ENCODE data around the gene RAB27B.
A peak's percentile ranks its signal among the peaks of the same experiment; 100 is the strongest.
"Not testable (repeated sequence)": the region's sequence is repeated elsewhere in the genome, so short reads cannot be mapped to it uniquely, and the experiment has no call there.

The RAB27B gene

GRCh38 chr18:54815086-54815485 is 13.2 kb upstream of the RAB27B start:
- DNase-seq (ENCODE audit: low spot score), result no peak

DNA sequence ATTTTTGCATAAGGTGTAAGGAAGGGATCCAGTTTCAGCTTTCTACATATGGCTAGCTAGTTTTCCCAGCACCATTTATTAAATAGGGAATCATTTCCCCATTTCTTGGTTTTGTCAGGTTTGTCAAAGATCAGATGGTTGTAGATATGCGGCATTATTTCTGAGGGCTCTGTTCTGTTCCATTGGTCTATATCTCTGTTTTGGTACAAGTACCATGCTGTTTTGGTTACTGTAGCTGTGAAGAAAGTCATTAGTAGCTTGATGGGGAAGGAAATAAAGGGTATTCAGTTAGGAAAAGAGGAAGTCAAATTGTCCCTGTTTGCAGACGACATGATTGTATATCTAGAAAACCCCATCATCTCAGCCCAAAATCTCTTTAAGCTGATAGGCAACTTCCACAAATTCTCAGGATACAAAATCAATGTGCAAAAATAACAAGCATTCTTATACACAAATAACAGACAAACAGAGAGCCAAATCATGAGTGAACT is 7.4 kb upstream of the RAB27B start:
- not testable (repeated sequence) for DNase-seq (ENCODE audit: low spot score)

GRCh38 chr18:54822872-54823845 is 5.1 kb upstream of the RAB27B start:
- DNase-seq (ENCODE audit: low spot score), result no peak

DNA sequence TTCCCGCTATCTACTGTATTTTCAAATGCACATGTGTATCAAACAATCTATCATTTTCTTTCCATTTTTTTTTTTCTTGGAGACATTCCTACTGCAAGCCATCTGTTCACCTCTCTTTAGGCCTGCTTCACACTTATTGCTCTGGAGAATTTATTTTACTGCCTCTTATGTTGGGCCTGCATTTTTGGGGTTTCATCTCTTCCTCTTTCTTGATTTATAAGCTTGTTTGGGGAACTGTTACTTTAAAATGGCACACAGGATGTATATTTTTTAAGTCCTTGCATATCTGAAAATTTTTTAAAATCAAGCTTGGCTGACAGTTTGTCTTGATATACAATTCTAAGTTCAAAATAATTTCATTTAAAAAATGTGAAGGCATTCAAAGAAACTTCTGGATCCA is 3.5 kb upstream of the RAB27B start:
- no peak for DNase-seq (ENCODE audit: low spot score)

DNA sequence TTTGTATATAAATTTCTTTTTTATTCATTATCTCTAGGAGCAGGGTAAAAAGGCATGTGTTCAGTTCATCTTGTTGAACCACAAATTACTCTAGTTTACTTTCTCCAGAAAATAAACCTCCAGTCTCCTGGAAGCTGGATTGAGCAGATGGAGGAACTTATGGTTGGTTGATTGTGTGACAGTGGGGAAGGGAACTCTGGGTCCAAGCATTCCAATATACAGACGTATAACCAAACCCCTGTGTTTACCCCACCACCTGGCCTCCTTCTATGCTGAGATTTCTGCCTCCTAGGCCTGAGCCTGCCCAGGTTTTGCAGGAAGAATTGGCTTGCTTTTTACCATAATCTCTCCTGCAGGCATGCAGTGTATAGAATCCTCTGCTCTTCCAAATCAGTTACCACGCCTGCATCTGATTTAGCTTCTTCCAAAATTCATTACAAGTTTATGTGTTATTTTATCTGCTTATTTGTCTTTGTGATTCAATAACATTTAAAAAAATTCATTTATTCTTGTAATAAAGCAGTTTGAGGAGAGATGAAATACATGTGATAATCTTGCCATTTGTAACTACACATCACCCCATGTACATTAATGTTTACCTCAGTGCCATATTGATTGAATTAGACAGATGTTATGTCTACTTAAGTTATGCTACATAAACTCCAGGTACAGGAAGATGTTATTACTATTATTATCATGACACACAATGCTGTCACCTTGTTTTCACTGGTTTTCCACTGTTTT is 2.5 kb upstream of the RAB27B start:
- DNase-seq (ENCODE audit: low spot score), result no peak

GRCh38 chr18:54828986-54829385 is 709 bp downstream of the RAB27B start:
- DNase-seq (ENCODE audit: low spot score), result no peak

- DNase-seq (ENCODE audit: low spot score), result no peak
Observed at GRCh38 chr18:54829856-54830255, 1.6 kb downstream of the RAB27B start.

DNA sequence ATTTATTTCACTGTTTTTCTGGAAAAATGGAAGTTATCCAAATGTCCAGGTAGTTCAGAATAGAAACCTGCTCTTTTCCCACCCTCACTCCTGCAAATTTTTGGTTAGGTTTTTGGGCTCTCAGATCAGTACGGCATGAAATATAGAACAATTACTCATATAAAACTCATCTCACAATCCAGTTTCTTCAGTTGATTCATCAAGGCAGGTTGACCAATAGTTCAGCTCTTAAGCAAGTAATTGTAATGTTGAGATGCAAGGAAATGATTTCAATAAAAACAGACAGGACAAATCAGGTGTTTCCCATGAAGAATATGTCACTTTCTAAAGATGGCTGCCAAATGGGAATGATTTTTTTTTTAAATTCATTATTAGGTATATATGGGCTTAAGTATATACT is 2.0 kb downstream of the RAB27B start:
- DNase-seq (ENCODE audit: low spot score), result no peak

GRCh38 chr18:54830866-54831265 is 2.6 kb downstream of the RAB27B start:
- DNase-seq (ENCODE audit: low spot score), result no peak

DNA sequence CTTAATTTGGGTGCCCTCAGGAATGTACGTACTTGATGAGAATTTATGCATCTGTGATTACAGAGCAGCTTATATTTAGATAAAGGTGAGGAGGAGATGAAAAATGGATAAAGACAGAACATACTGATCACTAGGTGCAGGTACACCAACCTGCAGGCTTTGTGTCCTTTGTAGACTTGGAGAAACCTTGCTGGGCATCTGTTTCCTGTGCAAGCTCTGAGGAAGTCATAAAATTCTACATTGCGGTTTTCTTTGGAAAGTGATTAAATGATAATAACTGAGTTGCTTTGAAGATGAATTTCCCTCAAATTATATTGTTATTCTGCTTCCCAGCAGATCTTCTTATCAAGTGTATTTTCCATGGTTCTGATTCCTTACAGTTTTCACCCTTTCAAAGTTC is 7.7 kb downstream of the RAB27B start:
- DNase-seq (ENCODE audit: low spot score), result peak; percentile 23

DNA sequence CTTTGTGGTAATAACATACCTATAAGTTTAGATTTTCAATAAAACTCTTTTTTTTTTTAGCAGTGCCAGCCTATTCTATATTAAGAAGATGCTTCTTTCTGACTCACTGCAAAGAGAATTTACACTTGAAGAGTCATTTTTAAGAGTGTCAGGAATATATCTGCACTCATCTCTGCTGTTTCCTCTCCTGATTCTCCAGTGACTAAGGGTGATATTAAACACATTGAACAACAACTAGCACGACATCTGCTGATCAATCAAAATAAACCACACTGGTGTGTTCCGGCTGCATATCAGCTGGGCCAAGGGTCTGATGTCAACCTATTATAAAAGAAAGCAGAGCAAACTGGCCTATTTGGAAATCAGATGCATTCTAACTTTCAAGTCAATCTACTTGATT is 15.0 kb downstream of the RAB27B start:
- no peak for DNase-seq (ENCODE audit: low spot score)

DNA sequence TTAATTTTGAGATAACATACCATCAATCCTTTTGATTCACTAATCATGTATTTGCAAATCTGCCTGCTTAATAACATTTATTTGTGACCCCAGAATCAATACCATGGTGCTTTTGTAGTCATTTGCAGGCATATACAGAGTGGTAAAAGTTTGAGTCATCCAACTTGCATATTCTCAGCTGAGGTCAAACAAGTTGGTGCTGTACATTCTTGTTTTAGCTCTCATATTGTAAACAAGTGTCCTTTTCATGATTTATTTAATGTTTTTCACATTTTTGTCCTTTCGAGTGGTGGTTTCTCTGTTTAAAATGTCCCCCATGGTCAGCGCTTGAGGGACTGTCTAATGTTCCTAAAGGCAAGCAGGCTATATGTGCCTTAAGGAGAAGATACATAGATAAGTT is 17.5 kb downstream of the RAB27B start:
- no peak for DNase-seq (ENCODE audit: low spot score)

GRCh38 chr18:54848121-54848520 is 19.8 kb downstream of the RAB27B start:
- DNase-seq (ENCODE audit: low spot score), result no peak

DNA sequence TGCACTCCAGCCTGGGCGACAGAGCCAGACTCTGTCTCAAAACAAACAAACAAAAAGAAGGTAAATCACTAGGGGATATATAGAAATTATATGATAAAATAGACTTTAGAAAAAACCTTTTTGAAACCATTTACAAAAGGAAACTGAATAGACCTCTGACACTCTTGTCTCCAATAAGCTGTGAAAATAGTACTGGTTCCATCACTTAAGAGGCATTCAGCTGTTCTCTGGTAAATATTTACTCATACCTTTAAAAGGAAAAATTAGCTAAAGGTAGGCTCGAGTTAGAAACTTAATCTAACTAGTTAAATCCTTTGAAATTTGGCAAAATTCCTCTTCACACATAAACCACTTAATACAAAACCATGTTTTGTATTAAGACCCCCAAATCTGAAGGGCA is 21.4 kb downstream of the RAB27B start:
- DNase-seq (ENCODE audit: low spot score), result no peak

DNA sequence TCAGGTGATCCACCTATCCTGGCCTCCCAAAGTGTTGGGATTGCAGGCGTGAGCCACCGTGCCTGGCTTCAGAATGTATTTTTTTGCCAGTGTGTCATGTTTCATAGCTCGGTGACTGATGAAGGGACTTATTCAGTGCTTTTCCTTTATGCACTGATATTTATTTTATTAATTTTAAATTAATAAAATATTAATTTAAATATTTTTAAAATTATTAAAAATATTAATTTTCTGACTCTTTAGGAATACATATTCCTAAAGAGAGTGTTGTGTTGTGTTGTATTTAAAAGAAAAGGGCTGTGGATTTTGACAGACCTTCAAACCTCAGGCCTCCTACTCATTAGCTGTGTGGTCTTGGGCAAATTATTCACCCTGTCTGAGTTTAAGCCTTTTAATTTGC is 22.3 kb downstream of the RAB27B start:
- DNase-seq (ENCODE audit: low spot score), result no peak

DNA sequence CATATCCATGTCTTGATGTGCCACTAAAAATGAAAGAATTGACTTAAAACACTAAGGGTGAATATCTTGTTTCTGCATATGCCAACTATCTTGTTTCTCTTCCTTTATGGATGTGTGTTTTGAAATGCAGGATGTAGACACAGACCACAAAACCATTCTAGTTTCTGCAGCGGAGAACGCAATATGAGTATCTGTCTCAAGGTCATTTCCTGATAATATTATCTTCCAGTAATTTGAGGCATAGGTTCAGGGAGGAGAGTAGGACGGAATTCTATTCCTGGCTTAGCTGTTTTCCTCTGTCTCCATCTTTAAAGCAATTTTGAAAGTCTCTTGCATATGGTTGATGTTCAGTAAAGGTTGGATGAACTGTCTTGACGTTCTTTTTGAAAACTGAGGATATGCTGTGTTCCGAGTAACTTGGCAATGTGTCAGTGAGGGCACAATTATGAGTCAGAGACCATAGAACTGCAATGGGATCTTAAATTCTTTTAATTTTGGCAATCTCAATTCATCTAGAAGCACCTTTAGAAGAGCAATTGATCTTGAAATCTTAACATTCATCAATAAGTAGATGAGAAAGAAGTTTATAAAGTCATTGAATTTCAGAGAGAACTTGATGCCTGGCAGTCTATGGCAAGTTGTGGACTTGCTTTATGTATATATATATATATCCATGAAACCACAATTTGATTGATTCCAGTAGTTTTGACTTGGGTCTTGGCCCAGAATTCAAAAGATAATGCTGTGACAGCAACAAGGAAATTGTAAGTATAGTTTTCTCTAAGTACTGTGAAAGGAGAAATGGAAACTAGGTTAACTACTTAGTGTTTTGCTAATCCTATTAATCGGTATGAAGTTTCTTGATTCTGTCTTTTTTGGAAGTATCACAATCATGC is 24.8 kb downstream of the RAB27B start:
- peak; percentile 35 for DNase-seq (ENCODE audit: low spot score)

GRCh38 chr18:54855050-54855449 is 26.8 kb downstream of the RAB27B start:
- DNase-seq (ENCODE audit: low spot score), result not testable (repeated sequence)

DNA sequence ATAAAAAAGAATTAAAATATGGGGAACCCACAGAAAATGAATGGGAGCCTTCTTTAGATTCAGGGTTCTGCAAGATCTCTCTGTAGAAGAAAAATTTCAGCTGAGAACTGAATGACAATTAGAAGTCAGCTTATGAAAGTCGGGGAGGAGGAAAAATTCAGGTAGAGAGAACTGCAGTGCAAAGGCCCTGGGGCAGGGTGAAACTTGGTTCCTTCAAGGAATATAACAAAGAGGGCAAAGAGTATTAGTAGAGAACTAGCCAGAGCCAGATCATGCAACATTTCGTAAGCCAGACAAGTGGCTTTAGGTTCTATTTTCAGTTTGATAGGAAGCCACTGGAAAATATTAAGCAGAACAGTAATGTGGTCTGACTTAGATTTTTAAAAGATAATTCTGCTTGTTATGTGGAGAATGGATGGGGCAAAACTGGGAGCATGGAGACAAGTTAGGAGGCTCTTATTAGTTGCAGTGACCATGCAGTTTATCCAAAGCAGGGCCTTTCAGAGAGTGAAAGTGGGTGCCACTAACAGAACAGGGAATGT is 27.9 kb downstream of the RAB27B start:
- no peak for DNase-seq (ENCODE audit: low spot score)

GRCh38 chr18:54857499-54857898 is 29.2 kb downstream of the RAB27B start:
- DNase-seq (ENCODE audit: low spot score), result no peak

DNA sequence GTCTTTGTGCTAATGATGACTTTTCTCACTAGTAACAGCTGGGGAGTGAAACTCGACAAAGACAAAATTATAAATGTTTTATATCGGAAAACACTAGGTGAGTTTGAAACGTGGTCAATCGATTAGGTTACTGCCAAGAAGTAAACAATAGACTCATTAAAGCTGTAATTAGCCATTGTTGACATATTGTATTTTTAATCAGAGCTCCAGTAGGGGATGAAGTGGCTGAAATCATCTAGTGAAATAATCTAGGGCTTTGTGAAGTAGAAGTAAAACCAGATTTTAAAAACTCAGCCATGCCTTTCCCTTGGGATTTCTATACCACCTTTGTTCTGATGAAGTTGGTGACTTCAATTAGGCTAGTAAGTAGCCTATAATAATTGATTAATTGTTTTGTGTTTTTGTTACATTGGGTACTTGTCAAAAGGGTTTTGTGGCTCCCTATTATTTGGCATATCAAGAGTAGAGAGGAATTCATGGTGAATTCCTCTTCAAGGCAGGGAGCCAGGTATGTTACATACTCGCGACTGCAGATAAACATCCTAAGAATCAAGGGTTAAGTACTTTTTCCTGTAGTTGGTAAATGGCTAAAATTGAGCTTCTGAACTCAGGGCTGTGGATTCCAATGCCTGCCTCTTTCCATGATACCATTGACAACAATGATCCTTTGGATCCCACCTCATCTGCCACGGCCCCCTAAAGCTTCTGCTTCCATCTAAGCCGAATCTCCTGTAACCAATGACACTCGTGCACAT is 31.6 kb downstream of the RAB27B start:
- DNase-seq (ENCODE audit: low spot score), result no peak

DNA sequence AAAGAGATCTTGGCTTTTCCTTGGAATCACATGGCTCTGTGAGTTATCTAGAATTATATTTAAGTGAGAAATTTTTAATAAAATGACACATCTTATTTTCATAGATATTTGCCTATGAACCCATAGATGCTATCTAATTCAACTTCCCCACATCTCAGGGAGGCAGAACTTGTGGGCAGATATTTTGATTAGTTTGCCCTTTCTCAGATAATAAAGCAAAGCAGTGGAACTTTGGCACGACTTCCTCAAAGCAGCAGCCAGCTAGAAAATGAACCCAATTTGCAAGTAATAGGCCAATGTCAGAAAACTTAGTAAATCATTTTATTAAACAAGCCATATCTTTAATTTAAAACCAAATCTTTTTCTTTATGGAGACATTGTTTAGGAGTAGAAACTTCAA is 32.7 kb downstream of the RAB27B start:
- DNase-seq (ENCODE audit: low spot score), result no peak
